ENCODE results near the gene NEGR1. TPM values are rescaled to one million over a fixed set of nuclear protein-coding genes. Genes with fewer than 3 reads are reported as not detected.

The NEGR1 gene
- total RNA-seq, 1 experiment from 2014 or later: 19.2 TPM

DNA sequence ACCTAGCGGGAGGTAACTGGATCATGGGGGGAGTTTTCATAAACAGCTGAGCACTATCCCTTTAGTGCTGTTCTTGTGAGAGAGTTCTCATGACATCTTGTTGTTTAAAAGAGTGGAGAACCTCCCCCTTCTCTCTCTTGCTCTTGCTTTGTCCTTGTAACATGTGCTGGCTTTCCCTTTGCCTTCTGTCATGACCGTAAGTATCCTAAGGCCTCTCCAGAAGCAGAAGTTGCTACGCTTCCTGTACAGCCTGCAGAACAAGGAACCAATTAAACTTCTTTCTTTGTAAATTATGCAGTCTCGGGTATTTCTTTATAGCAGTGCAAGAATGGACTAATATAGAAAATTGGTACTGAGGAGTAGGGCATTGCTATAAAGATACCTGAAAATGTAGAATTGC lies 515.6 kb downstream of the NEGR1 start:
- Mint-ChIP-seq H3K27ac (ENCODE audit: unreplicated experiment) (no peak overlapping the region), H3K4me3 (ENCODE audit: low read depth, unreplicated experiment) (no peak overlapping the region), H3K36me3 (ENCODE audit: insufficient read depth, unreplicated experiment) (no peaks in the 10 kb centered on the region), H3K9me3 (ENCODE audit: low read depth, unreplicated experiment) (peaks cover 2% of the 10 kb centered on the region), H3K4me1 (ENCODE audit: low read depth, unreplicated experiment) (no peaks in the 10 kb centered on the region), H3K27me3 (ENCODE audit: unreplicated experiment) (no peaks in the 10 kb centered on the region)
- BruUV-seq (replicated peaks): no TSS peak
- TF ChIP-seq, protein P1, sequence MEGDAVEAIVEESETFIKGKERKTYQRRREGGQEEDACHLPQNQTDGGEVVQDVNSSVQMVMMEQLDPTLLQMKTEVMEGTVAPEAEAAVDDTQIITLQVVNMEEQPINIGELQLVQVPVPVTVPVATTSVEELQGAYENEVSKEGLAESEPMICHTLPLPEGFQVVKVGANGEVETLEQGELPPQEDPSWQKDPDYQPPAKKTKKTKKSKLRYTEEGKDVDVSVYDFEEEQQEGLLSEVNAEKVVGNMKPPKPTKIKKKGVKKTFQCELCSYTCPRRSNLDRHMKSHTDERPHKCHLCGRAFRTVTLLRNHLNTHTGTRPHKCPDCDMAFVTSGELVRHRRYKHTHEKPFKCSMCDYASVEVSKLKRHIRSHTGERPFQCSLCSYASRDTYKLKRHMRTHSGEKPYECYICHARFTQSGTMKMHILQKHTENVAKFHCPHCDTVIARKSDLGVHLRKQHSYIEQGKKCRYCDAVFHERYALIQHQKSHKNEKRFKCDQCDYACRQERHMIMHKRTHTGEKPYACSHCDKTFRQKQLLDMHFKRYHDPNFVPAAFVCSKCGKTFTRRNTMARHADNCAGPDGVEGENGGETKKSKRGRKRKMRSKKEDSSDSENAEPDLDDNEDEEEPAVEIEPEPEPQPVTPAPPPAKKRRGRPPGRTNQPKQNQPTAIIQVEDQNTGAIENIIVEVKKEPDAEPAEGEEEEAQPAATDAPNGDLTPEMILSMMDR (IDR thresholded peaks at IDR 0.05; ENCODE audit: unreplicated experiment): no peak
- no peak for DNase-seq
- intact Hi-C loops (cut with micrococcal nuclease; ENCODE audit: unreplicated experiment): no loop called here
- CTCF ChIA-PET: no interaction called here

DNA sequence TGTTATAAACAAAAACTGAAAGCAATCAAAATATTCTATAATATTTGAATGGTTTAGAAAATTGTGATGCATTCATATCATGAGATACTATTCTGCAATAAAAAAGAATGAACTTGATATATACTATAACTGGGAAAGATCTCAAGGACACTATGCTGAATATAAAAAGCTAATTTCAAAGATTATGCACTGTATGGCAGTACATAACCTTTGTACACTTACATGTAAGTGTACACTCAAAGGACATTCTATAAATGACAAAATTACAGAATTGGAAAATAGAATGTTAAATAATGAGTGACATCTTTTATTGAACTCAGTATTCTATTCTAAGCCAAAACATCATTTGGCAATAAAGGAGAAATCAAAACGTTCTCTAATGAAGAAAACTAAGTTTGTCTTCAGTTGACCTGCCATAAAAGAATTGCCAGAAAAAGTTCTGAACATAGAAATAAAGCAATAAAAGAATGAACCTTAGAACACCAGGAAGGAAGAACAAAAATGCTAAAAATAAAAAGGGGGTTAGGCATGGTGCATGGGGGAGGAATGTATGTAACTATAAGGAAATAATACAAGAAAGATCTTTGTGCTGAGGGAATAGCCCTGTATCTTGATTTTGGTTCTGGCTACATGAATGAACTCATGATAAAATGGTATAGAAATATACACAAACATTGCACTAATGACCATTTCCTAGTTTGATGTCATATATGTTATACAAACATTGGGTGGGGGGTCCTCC lies 519.7 kb downstream of the NEGR1 start:
- Mint-ChIP-seq H3K27me3 (ENCODE audit: unreplicated experiment) (no peaks in the 10 kb centered on the region), H3K36me3 (ENCODE audit: insufficient read depth, unreplicated experiment) (no peaks in the 10 kb centered on the region), H3K27ac (ENCODE audit: unreplicated experiment) (no peak overlapping the region), H3K4me3 (ENCODE audit: low read depth, unreplicated experiment) (no peak overlapping the region), H3K4me1 (ENCODE audit: low read depth, unreplicated experiment) (no peaks in the 10 kb centered on the region), H3K9me3 (ENCODE audit: low read depth, unreplicated experiment) (no peaks in the 10 kb centered on the region)
- DNase-seq: no peak
- BruUV-seq (replicated peaks): no TSS peak
- TF ChIP-seq, protein P1 (IDR thresholded peaks at IDR 0.05; ENCODE audit: unreplicated experiment): no peak
- intact Hi-C loops (cut with micrococcal nuclease; ENCODE audit: unreplicated experiment): no loop called here
- CTCF ChIA-PET: interaction anchor here (0.7 kb wide), 1 partner anchor 14 kb away, joined by 3 read pairs; no protein-coding TSS in a partner anchor

DNA sequence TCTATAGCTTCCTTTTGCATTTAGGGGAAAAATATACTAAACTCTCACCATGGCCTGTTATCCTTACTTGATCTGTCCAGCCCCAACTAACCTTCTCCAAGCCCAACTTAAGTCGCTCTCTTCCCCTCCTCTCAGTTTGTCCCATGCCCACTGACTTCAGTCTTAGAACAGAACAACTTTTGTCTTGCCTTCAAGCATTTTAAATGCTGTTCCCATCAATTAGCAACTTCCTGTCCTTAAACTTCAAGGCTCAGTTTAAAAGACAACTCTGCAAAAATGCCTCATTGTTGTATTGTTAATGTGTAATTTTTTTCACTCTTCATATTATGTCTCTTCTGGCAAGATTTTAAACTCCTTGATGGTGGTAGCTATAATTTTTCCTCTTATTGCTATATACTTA lies 526.9 kb downstream of the NEGR1 start:
- H3K9me3 Mint-ChIP-seq (ENCODE audit: low read depth, unreplicated experiment): peaks cover 2% of the 10 kb centered on the region
- H3K27ac Mint-ChIP-seq (ENCODE audit: unreplicated experiment): no peak overlapping the region
- H3K27me3 Mint-ChIP-seq (ENCODE audit: unreplicated experiment): no peaks in the 10 kb centered on the region
- H3K4me3 Mint-ChIP-seq (ENCODE audit: low read depth, unreplicated experiment): no peak overlapping the region
- no peaks in the 10 kb centered on the region for H3K36me3 Mint-ChIP-seq (ENCODE audit: insufficient read depth, unreplicated experiment)
- no peaks in the 10 kb centered on the region for H3K4me1 Mint-ChIP-seq (ENCODE audit: low read depth, unreplicated experiment)
- no TSS peak for BruUV-seq (replicated peaks)
- CTCF ChIA-PET: no interaction called here
- TF ChIP-seq, protein P1 (IDR thresholded peaks at IDR 0.05; ENCODE audit: unreplicated experiment): no peak
- intact Hi-C loops (cut with micrococcal nuclease; ENCODE audit: unreplicated experiment): no loop called here
- DNase-seq: no peak

DNA sequence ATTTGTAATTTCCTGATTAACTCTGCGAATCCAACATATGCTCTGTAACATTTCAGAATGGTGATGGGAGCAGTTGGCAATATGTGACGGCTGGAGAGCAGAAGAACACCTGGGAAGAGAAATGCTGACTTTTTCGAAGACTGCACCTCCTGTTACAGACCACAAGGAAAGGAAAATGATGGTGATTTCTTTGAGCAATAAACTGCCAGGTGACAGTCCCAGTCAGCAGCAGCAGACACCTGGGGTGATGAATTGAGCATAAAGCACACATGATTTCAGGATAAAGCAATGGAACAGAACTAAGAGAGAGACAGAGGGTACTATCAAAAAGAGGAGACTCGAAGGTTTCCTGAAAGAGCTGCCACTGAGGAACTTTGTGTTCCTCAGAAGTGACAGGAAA lies 528.6 kb downstream of the NEGR1 start:
- intact Hi-C loops (cut with micrococcal nuclease; ENCODE audit: unreplicated experiment): no loop called here
- CTCF ChIA-PET: no interaction called here
- TF ChIP-seq, protein P1 (IDR thresholded peaks at IDR 0.05; ENCODE audit: unreplicated experiment): no peak
- H3K36me3 Mint-ChIP-seq (ENCODE audit: insufficient read depth, unreplicated experiment): no peaks in the 10 kb centered on the region
- BruUV-seq (replicated peaks): no TSS peak
- DNase-seq: no peak
- no peaks in the 10 kb centered on the region for H3K27me3 Mint-ChIP-seq (ENCODE audit: unreplicated experiment)
- H3K4me3 Mint-ChIP-seq (ENCODE audit: low read depth, unreplicated experiment): no peak overlapping the region
- H3K27ac Mint-ChIP-seq (ENCODE audit: unreplicated experiment): no peak overlapping the region
- no peaks in the 10 kb centered on the region for H3K4me1 Mint-ChIP-seq (ENCODE audit: low read depth, unreplicated experiment)
- peaks cover 5% of the 10 kb centered on the region for H3K9me3 Mint-ChIP-seq (ENCODE audit: low read depth, unreplicated experiment)

All from Calu3 (cell line).